Measurements from ENCODE around the gene SHROOM2. TPM values are rescaled to one million over a fixed set of nuclear protein-coding genes. Genes with fewer than 3 reads are reported as not detected.
A peak's percentile ranks its signal among the peaks of the same experiment; 100 is the strongest.

Gene SHROOM2
- total RNA-seq, 1 donor: not detected

DNA sequence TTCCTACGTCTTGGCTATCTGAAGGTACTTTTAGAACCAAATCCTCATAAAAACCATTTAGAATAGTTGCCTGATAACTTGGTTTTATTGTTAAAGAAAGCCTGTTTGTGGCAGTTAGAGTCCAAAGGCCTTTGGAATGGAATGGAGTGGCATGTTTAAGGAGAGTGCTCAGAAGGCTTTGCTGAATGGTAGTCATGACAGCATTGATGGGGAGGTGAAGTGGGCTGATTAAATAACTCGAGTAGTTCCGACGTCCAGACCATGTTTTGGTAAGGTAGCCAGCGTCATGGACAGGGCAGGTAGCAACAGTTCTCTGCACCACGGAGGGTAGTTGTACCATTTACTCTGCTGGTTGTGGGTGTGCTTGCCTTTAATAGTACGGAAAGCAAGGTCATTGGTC, 94.6 kb downstream of the SHROOM2 start:
- TF ChIP-seq, protein P1, sequence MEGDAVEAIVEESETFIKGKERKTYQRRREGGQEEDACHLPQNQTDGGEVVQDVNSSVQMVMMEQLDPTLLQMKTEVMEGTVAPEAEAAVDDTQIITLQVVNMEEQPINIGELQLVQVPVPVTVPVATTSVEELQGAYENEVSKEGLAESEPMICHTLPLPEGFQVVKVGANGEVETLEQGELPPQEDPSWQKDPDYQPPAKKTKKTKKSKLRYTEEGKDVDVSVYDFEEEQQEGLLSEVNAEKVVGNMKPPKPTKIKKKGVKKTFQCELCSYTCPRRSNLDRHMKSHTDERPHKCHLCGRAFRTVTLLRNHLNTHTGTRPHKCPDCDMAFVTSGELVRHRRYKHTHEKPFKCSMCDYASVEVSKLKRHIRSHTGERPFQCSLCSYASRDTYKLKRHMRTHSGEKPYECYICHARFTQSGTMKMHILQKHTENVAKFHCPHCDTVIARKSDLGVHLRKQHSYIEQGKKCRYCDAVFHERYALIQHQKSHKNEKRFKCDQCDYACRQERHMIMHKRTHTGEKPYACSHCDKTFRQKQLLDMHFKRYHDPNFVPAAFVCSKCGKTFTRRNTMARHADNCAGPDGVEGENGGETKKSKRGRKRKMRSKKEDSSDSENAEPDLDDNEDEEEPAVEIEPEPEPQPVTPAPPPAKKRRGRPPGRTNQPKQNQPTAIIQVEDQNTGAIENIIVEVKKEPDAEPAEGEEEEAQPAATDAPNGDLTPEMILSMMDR (IDR thresholded peaks at IDR 0.05; ENCODE audit: insufficient read depth, low read length): no peak
- DNase-seq (ENCODE audit: low read depth): no peak
- no peak overlapping the region for H3K4me3 ChIP-seq (ENCODE audit: low read depth, low read length)

DNA sequence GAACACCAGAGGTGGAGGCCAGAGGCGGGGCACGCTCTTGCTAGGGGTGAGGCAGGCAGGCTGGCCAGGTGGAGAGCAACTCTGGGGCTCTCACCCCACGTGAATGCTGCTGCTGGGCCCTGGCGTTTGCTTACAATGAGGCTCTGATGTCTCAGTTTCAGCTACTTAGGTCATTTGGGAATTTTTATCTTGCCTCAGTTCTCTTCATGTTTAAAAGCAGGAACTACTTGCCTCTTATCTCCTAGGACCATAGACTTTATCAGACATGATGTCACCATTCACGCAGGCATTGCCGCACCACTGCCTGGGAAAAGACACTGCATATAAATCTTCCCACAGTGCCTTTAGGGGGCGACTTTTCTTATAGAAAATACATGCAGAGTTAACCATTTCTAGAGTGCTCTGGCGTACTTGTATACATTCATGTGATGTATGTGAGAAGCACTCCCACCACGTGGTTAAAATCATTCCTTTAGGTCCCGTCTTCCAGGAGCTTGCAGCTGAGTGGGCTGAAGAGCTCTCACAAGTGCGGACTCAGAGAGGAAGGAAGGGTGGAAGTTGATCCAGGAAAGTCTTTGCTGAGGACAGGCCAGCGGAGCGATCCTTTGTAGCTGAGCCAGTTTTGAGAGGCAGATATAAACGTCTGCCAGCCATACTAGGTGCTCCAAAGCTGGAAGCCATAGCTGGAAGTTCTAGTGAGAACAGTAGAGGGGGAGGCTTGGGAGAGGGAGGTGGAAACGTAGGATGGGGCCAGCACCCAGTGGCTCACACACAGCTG, 96.6 kb downstream of the SHROOM2 start:
- no peak overlapping the region for H3K4me3 ChIP-seq (ENCODE audit: low read depth, low read length)
- TF ChIP-seq, protein P1 (IDR thresholded peaks at IDR 0.05; ENCODE audit: insufficient read depth, low read length): no peak
- DNase-seq (ENCODE audit: low read depth): peak; percentile 18

DNA sequence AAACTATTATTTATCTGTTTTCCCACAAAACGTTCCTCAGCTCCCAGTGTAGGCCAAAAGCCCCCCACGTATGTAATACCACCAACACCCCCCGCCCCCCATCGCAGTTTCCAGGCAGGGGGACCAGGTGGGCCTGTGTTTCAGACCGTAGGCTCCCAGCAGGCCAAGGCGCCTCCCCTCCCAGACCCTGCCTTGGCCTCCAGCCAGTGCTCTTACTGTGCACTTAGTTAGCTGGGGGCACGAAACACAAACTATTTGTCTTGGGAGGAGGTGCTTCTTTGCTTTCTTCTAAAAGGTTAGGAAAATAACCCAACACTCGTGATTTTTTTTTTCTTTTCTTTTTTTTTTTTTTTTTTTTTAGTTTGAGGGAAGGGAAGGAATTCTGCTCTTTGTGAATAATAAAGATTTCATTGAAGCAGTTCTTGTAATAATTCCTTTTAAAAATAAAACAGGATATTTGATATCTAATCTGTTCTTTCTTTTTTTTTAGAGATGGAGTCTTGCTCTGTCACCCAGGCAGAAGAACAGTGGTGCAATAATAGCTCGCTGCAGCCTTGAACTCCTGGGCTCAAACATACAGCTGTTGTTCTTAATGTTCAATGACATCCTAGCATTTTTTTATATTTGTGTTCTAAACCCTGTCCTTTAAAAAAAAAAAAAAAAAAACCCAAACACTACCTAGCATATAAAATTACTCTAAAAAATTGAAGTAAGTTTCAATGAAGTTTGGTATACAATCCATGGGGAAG, 98.0 kb downstream of the SHROOM2 start:
- DNase-seq (ENCODE audit: low read depth): no peak
- TF ChIP-seq, protein P1 (IDR thresholded peaks at IDR 0.05; ENCODE audit: insufficient read depth, low read length): no peak
- H3K4me3 ChIP-seq (ENCODE audit: low read depth, low read length): no peak overlapping the region

DNA sequence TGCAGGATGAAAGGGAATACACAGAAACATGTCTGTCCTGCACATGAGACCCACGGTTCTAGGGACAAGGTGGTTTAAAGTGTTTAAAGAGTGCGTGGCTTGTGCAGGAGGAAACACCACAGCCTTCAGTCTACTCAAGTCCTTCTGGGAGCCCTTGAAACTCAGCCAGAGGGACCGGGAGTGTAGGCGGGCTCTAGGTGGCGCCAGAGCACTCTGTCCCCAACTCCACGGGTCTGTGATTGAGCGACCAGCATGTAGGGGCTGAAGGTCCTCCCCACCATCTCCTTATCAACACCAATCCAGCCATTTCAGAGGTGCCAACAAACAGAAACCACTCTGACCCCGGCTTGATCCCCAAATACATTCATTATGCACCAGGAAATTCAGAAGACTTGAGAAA, 98.9 kb downstream of the SHROOM2 start:
- TF ChIP-seq, protein P1 (IDR thresholded peaks at IDR 0.05; ENCODE audit: insufficient read depth, low read length): peak; percentile 47
- DNase-seq (ENCODE audit: low read depth): peak; percentile 22
- no peak overlapping the region for H3K4me3 ChIP-seq (ENCODE audit: low read depth, low read length)

DNA sequence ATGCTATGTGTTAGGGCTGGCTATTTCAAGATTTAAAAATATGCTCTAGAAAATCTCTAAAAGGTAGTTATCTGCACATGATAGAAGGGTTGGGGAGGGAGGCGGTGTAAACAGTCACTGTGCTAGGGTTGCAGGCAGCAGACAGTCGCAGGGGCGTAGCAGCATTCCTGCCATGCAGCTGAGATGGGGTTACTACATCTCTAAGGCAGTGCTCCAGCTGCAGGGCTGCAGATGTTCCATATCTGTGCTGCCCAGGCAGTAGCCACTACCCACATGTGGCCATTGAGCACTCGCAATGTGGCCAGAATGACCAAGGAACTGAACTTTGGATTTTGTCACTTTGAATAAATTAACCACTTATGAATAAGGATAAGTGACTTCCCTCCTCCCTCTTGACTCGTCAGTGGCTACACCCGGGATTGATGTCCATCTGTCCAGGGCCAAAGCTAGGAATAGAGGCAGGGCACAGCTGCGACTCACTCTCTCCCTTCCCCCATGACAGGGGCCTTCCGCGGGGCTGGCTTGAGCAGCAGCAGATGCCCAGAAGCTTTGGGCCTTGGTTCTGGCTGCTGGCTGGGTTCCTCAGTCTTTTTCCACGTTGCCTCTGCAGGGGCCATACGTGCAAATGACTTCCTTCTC, 101.5 kb downstream of the SHROOM2 start:
- no peak overlapping the region for H3K4me3 ChIP-seq (ENCODE audit: low read depth, low read length)
- DNase-seq (ENCODE audit: low read depth): no peak
- TF ChIP-seq, protein P1 (IDR thresholded peaks at IDR 0.05; ENCODE audit: insufficient read depth, low read length): no peak

DNA sequence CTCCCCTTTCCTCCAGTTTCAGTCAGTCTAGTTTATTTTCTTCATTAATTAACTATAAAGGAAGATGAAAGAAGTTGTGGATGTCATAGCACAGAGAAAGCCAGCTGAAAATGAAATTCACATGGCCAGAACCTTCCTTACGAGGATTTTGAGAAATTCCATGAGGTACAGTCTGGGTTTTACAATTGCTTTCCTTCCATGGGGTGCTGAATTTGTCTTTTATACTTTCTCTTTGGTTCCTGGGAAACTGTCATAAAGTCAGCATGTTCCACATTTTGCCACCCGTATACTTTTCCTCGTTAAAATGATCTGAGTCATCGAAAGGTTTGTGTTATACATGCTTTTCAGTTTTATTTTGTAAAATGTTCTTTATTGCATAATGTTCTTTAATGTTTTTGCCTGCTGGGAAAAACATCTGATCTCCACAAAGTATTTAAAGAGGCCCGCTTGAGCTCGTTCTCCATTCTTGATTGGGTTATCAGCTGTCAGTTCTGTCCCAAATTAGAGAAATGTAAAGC, 102.8 kb downstream of the SHROOM2 start:
- TF ChIP-seq, protein P1 (IDR thresholded peaks at IDR 0.05; ENCODE audit: insufficient read depth, low read length): no peak
- DNase-seq (ENCODE audit: low read depth): no peak
- H3K4me3 ChIP-seq (ENCODE audit: low read depth, low read length): no peak overlapping the region

Data from fibroblast of the aortic adventitia (primary cell).